T-helper 1 cell (primary cell): ENCODE data around the gene USP31.

ENCODE experiments used
- DNase-seq, 5 donors: peaks; one replicate each; pipeline ENCODE4 v3.0.0-alpha.2; 2012 to 2020

USP31 gene

DNA sequence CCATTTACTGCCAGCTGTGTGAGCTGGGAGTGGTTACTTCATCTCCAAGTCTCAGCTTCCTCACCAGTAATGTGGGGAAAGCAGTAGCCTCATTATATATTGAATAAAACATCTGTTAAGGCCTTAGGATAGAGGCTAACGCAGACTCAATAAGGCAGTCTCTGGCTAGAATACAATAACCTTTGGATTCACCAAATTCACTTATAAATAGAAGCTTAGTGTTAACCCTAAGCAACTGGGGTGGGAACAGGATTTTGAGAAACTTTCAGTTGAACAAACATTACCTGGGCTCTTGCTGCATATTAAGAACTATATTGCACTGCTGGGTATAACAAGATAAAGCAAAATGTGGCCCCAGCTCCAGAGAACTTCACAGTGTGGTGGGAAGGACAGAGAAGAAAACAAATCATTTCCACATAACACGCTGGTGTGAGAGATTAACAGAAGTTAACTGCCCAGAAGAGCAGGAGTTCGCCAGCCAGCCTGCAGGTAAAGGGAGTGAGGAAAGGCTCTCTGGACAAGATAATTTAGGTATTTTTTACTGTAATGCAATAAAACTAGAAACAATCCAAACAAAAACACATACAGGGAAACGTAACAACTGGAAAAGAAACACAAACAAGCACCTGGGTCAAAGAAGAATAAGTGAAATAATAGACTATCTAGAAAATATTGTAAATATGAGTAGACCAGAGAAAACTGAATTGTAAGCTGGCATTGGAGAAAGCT is 57.0 kb downstream of the USP31 start:
- no peak for DNase-seq

DNA sequence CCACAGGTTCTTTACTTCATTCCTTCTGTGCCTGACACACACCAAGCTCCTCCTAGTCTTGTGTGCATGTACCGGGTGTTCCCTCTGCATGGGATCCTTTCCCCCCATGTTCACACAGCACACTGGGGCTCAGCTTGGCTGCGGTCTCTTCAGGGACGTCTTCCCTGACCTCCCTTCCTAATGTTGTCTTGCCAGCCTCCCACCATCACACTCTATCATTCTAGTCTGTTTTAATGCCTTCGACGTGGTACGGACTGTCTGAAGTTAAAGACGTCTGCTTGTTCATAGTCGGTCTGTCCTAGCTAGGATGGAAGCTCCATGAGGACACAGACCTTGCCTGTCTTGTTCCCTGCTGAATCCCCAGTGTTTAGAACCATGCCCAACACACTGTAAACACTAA is 60.1 kb downstream of the USP31 start:
- no peak for DNase-seq

DNA sequence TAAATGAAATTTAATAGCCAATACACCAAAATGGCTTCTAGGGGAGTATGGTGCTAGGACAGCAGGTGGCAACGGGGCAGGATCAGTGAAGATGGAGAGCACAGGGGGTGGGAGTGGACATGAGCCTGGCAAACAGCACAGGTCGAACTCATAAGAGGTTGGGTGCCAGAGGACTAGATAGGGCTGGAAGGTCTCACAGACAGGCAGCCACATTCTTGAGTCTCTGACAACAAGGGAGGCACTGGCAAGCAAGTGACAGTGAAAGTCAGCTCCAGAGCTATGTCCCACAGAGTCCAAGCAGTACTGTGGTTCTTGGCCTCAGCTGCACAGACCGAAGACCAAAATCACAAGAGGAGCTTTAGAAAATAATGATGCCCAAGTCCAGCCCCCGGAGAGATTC is 61.2 kb downstream of the USP31 start:
- no peak for DNase-seq

DNA sequence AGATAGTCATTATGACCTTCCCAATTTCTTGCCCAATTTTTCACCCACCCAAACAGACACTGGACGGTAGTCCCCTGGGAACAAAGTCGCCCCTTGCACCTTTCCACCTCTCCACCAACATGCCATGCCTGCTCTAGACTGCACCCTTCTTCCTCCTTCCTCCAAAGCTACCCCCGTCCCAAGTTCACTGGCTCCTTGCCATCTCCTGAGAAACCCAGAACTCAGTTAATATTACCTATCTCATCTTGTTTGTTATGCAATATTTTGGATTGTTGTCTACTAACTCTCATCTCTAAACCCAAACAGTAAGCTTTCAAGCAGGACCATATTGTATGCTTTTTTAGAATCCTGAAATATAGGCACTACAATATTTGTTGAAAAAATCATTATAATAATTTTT is 63.3 kb downstream of the USP31 start:
- DNase-seq, result no peak

DNA sequence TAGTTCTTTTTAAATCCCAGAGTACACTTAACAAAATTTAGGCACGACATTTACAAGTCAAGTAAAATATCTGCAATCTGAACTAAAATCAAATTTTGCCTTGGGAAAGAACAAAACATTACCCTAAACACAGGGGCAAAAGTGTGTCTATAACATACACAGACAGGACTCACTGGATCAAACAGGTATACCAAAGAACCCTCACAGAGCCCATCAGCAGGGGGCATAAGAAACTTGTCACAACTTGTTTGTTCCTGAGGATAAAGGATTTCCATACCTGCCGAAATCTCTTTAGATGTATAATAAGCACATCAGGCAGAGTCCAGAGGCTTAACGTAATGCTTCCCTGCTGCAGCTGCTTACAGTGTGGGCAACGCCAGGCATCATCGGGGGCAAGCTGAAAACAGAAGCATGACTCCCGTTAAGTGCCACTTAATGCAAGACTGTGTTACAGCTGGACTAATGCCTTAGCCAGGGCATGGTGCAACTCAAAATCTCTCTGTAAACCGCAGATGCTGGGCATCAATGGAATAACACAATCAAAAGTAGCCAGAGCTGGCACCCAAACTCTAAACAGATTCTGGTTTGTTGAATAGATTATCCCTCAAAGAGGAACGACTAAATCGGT is 67.0 kb downstream of the USP31 start:
- DNase-seq, result no peak

DNA sequence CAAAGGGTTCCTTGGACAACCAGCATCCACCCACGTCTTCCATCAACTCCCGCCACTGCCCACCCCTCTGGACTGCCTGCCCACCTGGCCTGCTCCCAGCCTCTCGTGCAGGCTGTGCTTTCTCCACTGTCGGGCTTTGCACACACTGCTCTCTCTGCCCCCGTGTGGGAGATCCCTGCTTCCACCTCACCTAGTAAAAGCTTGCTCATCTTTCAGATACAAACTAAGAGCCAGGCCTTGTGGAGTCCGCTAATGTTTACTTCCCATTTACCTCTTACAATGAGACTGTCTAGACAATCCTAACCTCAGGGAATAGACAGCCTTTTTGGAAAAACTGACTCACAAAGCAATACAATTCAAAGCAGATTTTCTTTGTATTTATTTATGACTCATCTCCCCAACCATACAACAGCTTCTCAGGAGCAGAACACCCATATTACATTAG is 67.6 kb downstream of the USP31 start:
- DNase-seq, result no peak

DNA sequence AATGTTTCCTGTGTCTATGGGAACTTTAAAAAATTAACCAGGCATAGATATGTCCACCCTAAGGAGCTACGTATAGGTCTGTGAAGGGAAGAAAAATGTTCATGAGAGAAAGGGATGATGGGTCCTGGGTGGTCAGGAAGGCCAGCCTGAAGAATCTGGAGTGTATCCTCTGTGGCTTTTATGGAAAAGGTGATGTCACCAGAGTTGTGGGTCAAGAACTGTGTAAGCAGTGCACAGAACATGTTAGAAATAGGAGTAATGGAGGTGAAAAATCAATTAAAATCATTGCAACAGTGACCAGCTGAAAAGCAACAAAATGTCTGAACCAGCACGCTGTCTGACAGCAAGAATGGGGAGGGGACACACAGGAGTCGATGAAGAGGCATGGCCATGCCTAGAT is 68.5 kb downstream of the USP31 start:
- no peak for DNase-seq

DNA sequence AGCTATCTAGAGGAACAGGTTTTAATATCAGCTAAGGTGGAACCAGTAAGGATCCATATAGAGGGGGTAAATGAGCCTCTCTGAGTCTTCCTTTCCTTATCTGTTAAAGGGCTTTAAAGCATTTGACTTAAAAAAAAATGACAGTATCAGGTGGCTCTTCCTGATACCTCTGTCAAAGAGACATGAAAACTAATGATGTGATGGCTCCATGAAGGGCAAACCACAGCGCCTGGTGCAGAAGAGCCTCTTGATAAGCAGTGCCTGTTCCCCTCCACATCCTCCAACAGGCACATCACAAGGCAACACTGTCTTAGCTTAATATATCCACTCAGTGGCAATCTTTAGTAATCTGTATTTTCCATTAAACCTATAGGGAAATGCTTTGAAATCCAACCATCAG is 68.9 kb downstream of the USP31 start:
- DNase-seq, result no peak

DNA sequence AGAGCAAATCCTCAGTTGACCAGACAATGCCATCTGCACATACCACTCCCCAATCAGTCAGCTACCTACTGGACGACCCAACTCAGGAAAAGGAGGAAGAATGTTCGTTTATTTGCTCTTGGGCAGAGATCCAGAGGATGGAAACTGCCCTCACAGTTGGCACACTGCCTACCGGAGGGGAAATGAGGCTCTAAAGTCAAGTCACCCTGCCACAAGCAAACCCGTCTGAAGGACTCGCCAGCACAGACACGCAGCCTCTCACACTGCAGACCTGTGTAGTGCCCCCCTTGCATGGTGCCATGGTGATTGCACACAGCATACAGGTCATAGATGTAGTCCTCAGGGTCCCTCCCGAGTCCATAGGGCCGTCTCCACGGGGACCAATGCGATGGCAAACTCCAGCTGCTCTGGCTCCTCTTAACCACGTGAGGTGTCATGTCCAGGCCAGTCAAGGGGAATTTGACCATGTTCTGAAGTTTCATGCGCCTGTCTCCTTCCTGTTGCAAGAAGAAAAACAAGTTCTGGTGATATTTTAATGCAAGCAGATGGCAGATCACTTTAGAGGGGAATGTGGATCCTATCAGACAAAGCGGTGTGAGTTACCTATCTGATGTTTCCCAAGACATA is 69.5 kb downstream of the USP31 start:
- DNase-seq, result no peak

DNA sequence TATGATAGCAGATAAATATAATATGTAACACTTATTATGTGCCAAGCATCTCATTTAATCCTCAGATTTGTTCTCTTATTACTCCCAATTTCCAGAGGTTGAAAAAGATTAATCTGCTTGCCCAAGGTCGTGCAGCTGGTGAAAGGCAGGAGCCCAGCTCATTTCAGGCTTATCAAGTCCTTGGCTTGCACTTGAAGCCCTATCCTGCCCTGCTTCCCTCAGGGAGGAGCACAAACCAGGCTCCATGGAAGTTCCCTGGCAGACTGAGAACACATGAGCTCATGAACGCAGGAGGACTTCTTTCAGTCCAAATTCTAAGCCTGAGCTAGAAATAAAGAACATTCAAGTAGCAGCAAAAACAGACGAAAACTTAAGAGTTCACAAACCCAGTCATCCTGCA is 74.8 kb downstream of the USP31 start:
- DNase-seq, result no peak

DNA sequence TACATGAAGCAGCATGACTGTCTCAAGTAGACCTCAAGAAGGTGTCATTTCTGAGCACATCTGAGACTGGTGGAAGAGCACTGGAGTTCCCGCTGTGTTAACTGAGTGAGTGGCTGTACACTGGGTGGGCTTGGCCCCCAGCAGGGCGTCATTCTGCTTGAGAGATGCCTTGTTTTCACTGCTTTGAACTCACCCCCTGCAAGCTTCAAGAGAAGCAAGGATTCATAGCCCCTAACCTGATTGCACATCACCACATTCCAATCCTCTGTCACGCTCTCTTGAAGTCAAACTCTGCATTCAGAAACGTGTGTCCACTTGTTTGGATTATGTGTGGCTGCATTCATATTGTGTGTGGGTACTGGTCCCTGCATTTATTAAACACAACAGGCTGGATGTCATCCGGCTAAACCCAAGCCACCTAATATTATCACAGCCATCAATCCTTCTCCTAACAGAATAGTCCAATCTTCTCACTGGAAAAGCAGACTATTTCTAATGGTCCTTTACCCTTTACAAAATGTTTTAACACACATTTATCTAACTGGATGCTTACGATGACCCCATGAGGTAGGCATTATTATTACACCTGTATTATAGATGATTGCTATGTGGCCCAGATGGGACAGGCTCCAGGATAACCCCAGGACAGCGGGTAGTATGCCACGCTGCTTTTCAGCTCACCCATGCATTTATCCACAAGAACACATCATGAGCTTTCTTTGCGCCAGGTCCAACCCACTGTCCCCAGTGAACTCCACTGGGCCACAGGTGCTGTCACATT is 76.3 kb downstream of the USP31 start:
- no peak for DNase-seq

DNA sequence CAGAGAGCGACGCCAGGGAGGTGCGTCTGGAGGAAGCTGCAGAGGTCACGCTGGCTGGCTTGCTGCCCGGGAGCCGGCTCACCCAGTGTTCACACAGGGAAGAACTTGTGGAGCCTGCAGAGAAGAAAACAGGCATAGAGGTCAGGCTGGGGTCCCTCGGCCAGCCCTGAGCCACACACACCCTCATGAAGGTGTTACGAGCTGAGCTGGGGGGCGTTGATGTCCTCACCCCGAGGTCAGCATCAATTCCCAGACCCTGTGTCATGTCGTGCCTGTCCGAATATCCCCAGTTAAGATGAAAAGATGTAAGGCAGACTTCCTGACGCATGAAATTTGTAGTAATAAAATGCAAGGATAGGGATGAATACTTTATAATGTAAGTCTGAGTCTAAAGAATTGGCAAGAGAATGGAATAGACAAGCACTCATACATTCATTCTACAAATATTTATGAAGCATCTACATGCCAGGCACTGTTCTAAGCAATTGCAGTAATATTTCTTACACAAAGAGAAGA is 77.1 kb downstream of the USP31 start:
- DNase-seq, result no peak

DNA sequence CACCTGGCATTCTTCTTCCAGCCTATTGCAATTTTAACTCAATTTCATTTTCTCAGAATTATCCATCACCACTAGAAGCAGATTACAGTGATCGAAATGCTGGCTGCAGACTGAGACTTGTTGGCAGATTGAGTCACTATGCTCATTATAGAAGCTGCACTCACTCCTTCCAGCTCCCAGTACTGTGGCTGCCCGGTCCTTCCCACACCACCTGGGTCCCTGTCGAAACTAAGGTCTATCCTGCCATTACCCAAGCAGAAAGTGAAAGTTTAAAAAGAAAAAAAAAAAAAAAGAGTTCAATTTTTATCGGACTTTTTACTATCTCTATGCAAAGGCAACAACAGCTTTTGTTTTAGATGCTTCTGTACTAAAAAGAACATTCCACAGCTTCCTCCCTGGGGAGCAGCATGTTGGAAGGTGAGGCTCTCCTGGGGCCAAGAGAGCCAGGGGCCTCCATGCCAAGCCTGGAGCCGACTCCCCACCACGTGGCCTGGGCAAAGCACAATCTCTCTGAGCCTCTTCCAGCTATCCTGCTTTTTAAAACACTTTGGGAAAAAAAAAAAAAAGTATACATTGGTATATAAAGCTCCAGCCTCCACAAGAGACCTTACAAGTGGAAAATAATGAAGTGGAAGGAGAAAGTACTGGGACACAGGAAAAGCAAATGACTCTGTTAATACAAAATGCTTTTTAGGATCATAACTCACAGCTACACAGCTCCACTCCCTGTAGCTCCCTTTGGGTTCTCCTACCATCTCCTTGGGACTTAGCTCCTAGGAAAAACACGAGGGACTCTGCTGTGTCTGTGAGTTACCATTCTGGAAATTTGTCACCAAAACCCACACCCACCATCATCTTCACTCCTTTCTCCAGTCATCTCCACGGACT is 77.8 kb downstream of the USP31 start:
- no peak for DNase-seq

DNA sequence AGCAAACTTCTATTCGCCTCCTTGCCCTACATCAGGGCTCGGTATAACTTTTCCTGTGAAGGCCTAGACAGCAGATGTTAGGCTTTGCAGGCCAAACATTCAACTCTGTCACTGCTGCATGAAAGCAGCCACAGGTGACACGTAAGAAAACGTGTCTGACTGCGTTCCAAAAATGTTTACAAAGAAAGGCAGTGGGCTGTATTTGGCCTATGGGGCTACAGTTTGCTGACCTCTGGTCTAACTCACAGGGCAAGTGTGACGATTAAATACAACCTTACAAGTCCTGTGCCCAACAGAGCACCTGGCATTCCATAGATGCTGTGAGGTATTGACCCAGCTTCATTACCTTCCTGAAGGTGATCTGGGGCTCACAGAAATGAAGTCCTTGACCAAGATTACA is 79.4 kb downstream of the USP31 start:
- no peak for DNase-seq

DNA sequence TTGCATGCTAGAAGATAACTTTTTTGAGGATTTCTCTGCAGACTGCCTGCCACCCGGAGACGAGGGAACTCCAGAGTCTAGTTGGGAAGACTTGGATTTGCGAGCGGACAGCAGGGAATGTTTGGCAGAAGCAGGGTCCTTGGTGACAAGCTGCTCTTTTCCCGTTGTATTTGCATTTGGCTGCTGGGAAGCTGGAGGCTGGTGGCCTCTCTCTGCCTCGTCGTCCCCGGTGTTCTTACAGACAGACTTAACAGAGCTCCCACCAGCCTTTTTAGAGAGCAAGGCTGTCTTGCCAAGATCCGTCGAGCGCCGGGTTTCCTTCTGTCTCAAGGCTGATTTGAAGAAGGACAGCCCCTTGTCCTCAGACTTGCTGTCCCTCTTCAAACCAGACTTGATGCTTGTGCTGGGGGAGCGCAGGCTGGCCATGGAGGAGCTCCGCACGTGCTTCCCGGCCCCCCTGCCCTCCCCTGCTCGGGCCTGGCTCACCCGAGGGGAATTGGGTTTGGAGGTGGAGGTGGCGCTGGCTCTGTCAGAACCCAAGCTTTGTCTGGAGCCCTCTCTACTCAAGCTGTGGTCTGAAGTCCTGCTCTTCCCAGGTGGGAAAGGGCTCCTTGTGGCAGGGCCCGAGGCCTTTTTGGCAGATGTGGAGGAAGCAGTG is 81.0 kb downstream of the USP31 start:
- no peak for DNase-seq

DNA sequence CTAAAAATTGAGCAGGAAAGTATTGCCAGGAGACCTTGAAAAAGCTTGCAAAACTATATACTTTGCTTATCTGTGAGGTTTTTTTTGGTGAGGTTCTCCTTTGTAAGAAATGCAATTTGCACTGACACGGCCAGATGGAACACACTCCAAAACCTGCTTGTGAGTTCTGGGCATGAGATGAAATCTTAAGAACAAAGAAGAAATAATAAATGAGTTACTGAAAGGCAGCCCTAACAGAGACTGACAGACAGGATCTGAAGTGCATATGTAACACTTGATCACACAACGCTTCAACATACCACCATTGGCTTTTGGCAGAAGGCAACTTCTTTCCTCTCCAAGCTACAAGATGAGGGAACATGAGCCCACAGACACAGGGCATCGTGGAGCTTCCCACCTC is 82.6 kb downstream of the USP31 start:
- DNase-seq, result no peak

DNA sequence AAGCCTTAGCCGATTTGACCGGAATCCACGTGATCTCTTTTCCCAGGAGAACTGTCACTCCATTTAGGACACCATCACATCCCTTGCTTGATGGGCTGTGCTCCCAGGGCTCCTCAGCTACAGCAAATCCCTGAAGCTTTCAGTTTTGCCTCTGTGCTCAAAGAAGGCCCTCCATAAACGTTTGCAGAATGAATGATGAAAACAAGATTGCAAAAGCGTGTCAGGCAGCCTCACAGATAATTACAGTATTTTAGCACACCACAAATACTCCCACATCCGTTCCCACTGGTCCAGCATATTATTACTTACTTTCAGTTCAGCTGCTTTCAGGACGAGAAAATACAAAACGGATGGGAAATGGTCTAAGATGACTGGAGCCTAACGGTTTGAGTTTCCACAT is 84.6 kb downstream of the USP31 start:
- DNase-seq, result peak in 1 of 5 donors; percentile 34

DNA sequence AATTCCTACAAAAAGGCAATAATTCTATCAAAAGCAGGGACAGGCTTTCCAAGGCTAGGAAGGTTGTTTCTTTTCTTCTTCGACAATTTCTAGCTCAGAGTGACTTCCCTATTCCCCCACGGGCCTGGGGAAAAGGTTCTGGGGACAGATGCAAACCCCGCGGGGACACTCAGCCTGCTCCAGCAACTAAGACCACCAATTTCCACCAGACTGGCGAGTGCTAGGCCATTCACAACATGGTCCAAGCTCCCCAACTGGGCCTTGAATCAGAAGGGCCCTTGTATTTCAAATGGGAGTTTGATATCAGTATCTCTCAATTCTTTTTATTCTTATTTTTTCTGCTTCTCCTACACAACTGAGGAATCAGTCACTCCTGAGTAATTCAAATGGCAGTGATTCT is 86.7 kb downstream of the USP31 start:
- DNase-seq, result no peak

DNA sequence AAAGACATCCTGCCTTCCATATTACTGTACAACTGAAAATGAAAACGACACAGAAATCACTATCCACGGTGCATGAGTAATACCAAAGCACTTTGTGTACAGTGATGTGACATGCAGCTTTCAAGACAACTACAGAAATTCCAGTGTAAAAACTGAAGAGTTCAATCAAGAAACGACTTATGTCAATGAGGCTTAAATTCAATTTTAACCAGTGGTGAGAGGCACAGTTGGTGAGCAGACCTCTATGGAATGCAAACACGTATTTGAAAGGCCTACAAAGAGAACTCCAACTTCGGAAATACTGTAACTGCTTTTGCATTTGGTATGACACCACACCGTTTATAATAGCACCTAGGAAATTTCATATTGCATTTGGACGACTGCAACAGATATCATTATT is 87.6 kb downstream of the USP31 start:
- DNase-seq, result no peak

DNA sequence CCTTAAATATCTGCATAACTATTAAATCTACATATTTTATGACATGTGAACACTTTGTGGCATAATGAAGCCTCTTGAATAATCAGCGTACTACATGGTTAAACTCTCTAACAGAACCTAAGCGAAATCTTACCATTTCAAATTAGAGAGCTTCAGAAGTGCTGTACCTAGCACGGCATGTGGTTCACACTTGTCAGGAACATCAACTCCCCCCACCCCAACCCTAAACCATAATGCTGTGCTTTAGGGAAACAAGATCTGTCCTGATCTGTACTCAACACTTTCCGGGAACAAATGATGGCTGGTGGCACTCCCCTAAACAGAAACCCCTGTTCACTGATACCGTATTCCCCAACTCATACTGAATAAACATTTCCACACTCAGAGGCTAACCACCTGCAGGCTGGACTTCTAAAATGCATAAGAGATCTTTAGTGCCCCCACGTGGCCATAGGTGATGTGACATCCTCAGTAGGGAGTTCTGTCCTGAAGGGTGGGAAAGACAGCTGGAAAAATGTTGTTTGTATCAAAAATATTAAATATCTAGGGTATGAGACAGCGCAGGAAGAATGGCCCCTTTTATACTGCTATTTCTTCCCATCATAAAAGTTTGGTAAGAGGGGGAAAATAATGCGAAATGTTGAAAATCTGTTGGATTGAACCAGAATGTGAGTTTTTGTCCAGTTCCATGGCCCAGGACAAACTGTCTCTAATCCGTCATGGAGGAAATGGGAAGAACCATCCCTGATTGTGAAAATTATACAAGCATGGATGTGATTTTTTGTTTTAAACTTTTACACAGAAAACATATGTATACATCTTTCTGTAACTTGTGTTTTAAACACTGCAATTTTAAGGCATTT is 88.6 kb downstream of the USP31 start:
- peak in 4 of 5 donors; percentile 7 to 50 (median 34) for DNase-seq

DNA sequence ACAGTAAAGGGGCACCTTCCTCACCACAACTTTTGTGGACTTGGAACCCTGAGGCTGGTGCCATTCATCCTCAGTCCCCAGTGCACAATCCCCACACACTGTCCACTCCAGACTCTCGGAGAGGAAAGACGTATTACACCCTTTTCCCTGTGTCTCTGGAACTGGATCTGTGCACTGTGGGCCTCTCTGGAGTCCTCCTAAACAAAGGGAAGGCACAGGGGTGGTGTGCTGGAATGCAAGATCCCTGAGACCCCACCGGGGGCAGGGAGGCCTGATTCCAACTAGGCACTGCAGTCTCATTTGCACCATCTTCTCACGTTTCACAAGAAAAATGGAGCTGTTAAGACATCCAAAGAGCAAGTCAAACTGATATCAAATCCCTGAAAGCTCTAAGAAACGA is 89.8 kb downstream of the USP31 start:
- no peak for DNase-seq
